ENCODE measurements around the gene CYGB.

CYGB gene

DNA sequence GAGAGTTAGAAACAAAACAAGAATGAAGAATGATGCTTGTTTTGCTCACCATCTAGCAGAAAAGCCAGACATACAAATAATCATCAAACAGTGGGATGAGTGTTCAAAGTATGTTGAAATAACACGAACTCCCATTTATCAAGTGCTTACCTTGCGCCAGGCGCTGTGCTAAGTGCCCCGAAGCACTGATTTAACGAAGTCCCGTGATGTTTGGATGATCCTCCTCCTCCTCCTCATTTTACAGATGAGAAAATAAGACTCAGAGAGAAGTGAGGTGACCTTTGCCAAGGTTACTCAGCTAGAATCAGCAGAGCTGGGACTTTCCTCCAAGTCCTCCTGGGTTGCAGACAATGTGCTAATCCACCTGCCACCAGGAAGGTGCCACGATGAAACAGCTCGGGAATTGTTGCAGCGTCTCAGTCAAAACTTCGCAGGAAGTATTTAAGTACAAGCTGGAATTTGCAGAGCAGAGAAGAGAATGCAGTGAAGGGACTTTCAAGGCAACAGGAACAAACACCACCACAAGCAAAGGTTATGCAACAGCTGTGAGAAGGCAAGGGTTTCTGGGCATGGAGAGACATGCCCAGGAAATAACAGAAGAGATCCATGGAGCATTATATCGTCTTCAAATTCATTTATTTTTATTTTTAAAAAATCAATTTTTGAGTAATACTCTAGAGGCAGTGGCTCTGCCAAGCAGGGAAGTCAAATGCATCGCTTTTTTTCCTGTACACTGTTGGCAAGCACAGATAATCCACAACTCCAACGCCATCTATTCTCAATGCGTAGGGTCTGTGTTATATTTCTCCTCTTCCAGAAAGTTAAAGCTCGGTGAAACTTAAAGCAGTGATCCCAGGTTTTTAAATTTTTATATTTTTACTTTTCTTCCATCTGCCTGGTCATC lies 13.5 kb upstream of the CYGB start:
- no peak for DNase-seq (ENCODE audit: low spot score)

DNA sequence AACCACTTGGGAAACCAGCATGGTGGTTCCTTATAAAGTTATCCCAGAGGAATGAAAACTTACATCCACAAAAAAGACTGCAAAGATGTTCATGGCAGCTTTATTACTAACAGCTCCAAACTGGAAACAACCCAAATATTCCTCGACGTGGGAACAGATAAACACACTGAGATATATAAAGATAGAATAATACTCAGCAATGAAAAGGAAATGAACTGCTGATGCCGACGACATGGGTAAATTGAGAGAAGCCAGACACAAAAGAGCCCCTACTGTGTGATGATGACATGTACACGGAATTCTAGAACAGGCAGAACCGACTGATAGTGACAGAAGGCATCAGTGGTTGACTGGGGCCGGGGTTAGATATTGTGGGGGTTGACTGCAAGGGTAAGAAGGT lies 12.0 kb upstream of the CYGB start:
- DNase-seq (ENCODE audit: low spot score) = no peak

- DNase-seq (ENCODE audit: low spot score) = no peak
Measured at GRCh38 chr17:76549215-76549518, 11.7 kb upstream of the CYGB start.

DNA sequence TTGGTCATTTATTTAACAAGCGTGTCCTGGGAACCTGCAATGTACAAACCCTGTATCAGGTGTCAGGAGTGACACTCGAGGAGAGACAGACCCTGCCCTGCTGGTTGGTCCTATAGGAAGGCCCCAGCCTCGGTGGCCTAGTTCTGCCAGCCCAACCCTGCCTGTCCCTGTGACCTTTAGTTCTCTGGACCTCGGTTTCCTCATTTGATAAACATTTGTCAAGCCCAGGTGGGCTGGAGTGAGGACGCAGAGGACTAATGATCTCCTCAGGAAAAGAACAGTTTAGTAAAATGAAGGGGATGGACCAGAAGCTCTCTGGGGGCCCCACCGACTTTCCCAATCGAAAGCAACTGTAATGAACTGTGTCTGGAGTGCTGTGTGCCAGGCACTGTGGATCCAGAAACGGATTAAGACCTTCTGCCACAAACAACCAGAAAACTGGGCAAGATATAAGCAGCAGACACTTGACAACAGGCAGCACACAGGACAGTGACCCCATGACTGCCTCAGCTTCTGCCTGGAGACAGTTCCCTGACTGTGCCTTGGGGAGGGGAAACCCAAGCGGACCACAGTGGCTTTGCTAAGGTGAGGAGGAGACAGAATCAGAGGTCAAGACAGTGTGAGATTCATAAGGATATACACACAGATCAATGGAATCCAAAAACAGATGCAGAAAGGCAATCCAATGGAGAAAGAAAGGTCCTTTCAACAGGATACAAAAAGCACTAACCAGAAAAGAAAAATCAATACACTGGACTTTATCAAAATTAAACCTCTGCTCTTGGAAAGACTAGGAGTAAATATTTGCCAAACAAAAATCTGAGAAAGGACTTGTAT lies 11.1 kb upstream of the CYGB start:
- DNase-seq (ENCODE audit: low spot score) = no peak

GRCh38 chr17:76547642-76548202 lies 10.2 kb upstream of the CYGB start:
- no peak for DNase-seq (ENCODE audit: low spot score)

- DNase-seq (ENCODE audit: low spot score) = peak; percentile 63
Measured at GRCh38 chr17:76547183-76547641, 9.7 kb upstream of the CYGB start.

DNA sequence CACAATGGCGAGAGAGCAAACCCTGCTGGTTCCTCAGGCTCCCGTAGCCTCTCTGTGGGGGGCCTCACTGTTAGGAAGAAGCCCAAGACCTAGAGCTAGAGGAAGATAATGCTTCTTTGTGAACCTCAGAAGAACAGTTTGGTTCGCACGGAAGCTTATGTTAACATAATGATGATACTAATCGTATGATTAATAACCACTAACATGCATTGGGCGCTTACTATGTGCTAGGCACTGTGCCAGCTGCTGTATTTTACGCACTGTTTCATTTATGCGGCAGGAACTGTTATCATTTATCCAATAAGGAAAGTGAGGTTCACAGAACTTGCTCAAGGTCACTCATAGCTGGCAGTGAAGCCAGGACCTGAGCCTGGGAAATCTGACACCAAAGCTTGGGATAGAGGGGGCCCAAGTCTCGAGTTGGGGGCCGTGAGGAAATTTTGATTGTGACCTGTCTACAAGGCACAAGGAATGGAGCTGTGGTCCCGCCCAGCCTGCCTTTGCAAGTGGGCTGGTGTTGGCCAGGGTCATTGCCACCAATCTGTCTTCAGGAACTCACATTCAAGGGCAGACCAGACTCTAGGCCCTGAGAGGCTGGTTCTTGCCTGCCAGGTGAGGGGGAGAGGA lies 9.2 kb upstream of the CYGB start:
- DNase-seq (ENCODE audit: low spot score) = peak; percentile 72

- no peak for DNase-seq (ENCODE audit: low spot score)
Measured at GRCh38 chr17:76545918-76546555, 8.5 kb upstream of the CYGB start.

- peak; percentile 15 for DNase-seq (ENCODE audit: low spot score)
Measured at GRCh38 chr17:76544546-76545365, 7.2 kb upstream of the CYGB start.

GRCh38 chr17:76543826-76544545 lies 6.5 kb upstream of the CYGB start:
- DNase-seq (ENCODE audit: low spot score) = no peak

GRCh38 chr17:76543482-76543825 lies 5.9 kb upstream of the CYGB start:
- no peak for DNase-seq (ENCODE audit: low spot score)

- no peak for DNase-seq (ENCODE audit: low spot score)
Measured at GRCh38 chr17:76542984-76543383, 5.5 kb upstream of the CYGB start.

- DNase-seq (ENCODE audit: low spot score) = no peak
Measured at GRCh38 chr17:76542566-76542971, 5.1 kb upstream of the CYGB start.

- DNase-seq (ENCODE audit: low spot score) = no peak
Measured at GRCh38 chr17:76541739-76542454, 4.4 kb upstream of the CYGB start.

GRCh38 chr17:76540381-76541300 lies 3.1 kb upstream of the CYGB start:
- DNase-seq (ENCODE audit: low spot score) = peak; percentile 99

GRCh38 chr17:76539631-76540271 lies 2.2 kb upstream of the CYGB start, which contains the start of gene PRCD:
PRCD (plus strand) TSS chr17:76540044; CDS start chr17:76540142, 98 bp downstream.
- peak; percentile 17 for DNase-seq (ENCODE audit: low spot score)

GRCh38 chr17:76538941-76539570 lies 1.5 kb upstream of the CYGB start:
- peak; percentile 1 for DNase-seq (ENCODE audit: low spot score)

Data from hepatic stellate cell (primary cell).